ENCODE results near the gene MRPL14. TPM values are rescaled to one million over a fixed set of nuclear protein-coding genes. Genes with fewer than 3 reads are reported as not detected.

MRPL14 gene
- total and polyA plus RNA-seq, 4 donors = 34.6 to 118 (median 40.9) TPM

GRCh38 chr6:44094403-44095242, 32.6 kb downstream of the MRPL14 start (continued):
- peak; percentile 89 for TF ChIP-seq SP1 (IDR thresholded peaks at IDR 0.05)
- TF ChIP-seq MAX (IDR thresholded peaks at IDR 0.05) = peak; percentile 36

- no peak overlapping the region for H3K9ac ChIP-seq (ENCODE audit: low read depth in 1 of 2, low read length in 2 of 2)
- no peak overlapping the region for H3K27ac ChIP-seq (ENCODE audit: low read depth in 1 of 2, low read length in 2 of 2)
- H3K36me3 ChIP-seq (ENCODE audit: control insufficient read depth in 4 of 4, insufficient read depth in 3 of 4, low read depth in 1 of 4, low read length in 3 of 4) = no peaks in the 10 kb centered on the region
- H3K4me1 ChIP-seq (ENCODE audit: control insufficient read depth in 4 of 4, insufficient read depth in 4 of 4, low read length in 3 of 4) = peaks cover 3 to 21% (median 17%) of the 10 kb centered on the region in 4 donors
- TF ChIP-seq RXRA (IDR thresholded peaks at IDR 0.05) = no peak
- TF ChIP-seq MAX (IDR thresholded peaks at IDR 0.05) = no peak
- TF ChIP-seq HNF4G (IDR thresholded peaks at IDR 0.05) = no peak
- no peak for TF ChIP-seq YY1 (IDR thresholded peaks at IDR 0.05)
- no peak for TF ChIP-seq REST (IDR thresholded peaks at IDR 0.05)
- TF ChIP-seq FOXA2 (IDR thresholded peaks at IDR 0.05) = no peak
- TF ChIP-seq FOXA1 (IDR thresholded peaks at IDR 0.05) = no peak
- no peak for TF ChIP-seq EGR1 (IDR thresholded peaks at IDR 0.05; ENCODE audit: low read depth in 2 of 2)
- no peak for TF ChIP-seq ATF3 (IDR thresholded peaks at IDR 0.05)
- no peak for TF ChIP-seq HNF4A (conservative IDR thresholded peaks at IDR 0.05)
- no peak for TF ChIP-seq RAD21 (IDR thresholded peaks at IDR 0.05)
- TF ChIP-seq CTCF (IDR thresholded peaks at IDR 0.05; ENCODE audit: low read depth, low read length, missing input control) = no peak
- TF ChIP-seq NR2F2 (IDR thresholded peaks at IDR 0.05) = no peak
- TF ChIP-seq JUND (IDR thresholded peaks at IDR 0.05) = no peak
- TF ChIP-seq TAF1 (conservative IDR thresholded peaks at IDR 0.05) = no peak
- no peak for TF ChIP-seq GABPA (IDR thresholded peaks at IDR 0.05 in 1 of 2, conservative IDR thresholded peaks at IDR 0.05 in 1 of 2)
- no peak for TF ChIP-seq ZBTB33 (IDR thresholded peaks at IDR 0.05)
- 95% methylated on average over 6 of the region's 6 CpGs for WGBS
- no peak for DNase-seq (ENCODE audit: low spot score)
- H3K9me3 ChIP-seq (ENCODE audit: control insufficient read depth in 4 of 4, low read length in 3 of 4) = no peaks in the 10 kb centered on the region
- H3K27me3 ChIP-seq (ENCODE audit: control insufficient read depth in 4 of 4, insufficient read depth in 4 of 4, low read length in 3 of 4) = no peaks in the 10 kb centered on the region
- no peak overlapping the region for H3K4me3 ChIP-seq (ENCODE audit: low read depth in 1 of 3, low read length in 3 of 3)
Measured at GRCh38 chr6:44093750-44094402, 33.4 kb downstream of the MRPL14 start.

All from liver (tissue), 9 donors.